Measurements from ENCODE around the gene COX4I1.
A peak's percentile ranks its signal among the peaks of the same experiment; 100 is the strongest.
"Not testable (repeated sequence)": the region's sequence is repeated elsewhere in the genome, so short reads cannot be mapped to it uniquely, and the experiment has no call there.

Gene COX4I1

DNA sequence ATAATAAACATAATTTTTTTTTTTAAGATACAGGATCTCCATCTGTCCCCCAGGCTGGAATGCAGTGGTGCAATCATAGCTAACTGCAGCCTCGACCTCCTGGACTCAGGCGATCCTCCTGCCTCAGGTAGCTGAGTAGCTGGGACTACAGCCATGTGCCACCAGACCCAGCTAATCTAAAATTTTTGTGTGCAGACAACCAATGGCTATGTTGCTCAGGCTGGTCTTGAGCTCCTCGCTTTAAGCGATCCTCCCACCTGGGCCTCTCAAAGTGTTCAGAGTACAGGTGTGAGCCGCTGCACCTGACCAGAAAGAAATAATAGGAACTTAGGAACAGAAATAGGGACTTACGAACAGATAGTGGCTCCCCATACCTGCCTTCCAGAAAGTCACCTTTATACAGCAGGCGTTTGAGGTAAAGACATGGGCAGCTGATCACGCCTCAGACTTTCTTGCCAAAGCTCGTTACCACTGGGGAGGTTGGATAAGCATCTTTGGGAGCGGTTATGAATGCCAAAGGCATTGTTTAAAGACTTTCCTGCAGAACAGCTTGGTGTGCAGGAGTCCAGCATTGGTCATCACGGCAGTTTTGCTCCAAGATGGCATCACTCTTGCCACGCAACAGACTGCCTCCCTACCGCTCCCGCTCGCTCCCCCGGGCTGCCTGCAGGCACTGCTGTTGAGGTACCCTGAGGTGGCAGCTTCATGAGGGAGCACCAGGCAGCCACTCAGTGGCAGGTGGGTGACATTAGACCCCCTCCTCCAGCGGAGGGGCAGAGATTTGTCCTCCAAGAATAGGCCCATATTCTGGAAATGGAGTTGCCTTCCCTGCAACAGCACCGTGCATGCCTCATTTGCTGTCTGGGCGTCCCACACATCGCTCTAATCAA lies 13.6 kb downstream of the COX4I1 start:
- Histone ChIP-seq H3K27me3 (ENCODE audit: insufficient read depth, low read depth, severe bottlenecking) (no peaks in the 10 kb centered on the region), H3K27ac (no peak overlapping the region)

GRCh38 chr16:85816159-85816558 lies 16.7 kb downstream of the COX4I1 start:
- no peak overlapping the region for H3K4me3 ChIP-seq (ENCODE audit: low read depth, low read length)
- no peaks in the 10 kb centered on the region for H3K36me3 ChIP-seq
- no peaks in the 10 kb centered on the region for H3K9me3 ChIP-seq (ENCODE audit: severe bottlenecking)
- H3K27ac ChIP-seq = no peak overlapping the region
- H3K27me3 ChIP-seq (ENCODE audit: insufficient read depth, low read depth, severe bottlenecking) = no peaks in the 10 kb centered on the region
- DNase-seq = no peak
- TF ChIP-seq CTCF (IDR thresholded peaks at IDR 0.05; ENCODE audit: low read depth, low read length) = no peak

More for the DNA sequence above, 13.6 kb downstream of the COX4I1 start:
- no peaks in the 10 kb centered on the region for H3K9me3 ChIP-seq (ENCODE audit: severe bottlenecking)
- TF ChIP-seq CTCF (IDR thresholded peaks at IDR 0.05; ENCODE audit: low read depth, low read length) = no peak
- no peaks in the 10 kb centered on the region for H3K36me3 ChIP-seq
- no peak for DNase-seq
- no peak overlapping the region for H3K4me3 ChIP-seq (ENCODE audit: low read depth, low read length)

- not testable (repeated sequence) for DNase-seq; H3K27me3 ChIP-seq (ENCODE audit: insufficient read depth, low read depth, severe bottlenecking); H3K27ac ChIP-seq; H3K4me3 ChIP-seq (ENCODE audit: low read depth, low read length); H3K9me3 ChIP-seq (ENCODE audit: severe bottlenecking); H3K36me3 ChIP-seq
Measured at GRCh38 chr16:85817195-85817594, 17.7 kb downstream of the COX4I1 start.

GRCh38 chr16:85819245-85819644 lies 19.8 kb downstream of the COX4I1 start:
- Histone ChIP-seq H3K27me3 (ENCODE audit: insufficient read depth, low read depth, severe bottlenecking) (no peaks in the 10 kb centered on the region), H3K9me3 (ENCODE audit: severe bottlenecking) (no peaks in the 10 kb centered on the region), H3K27ac (no peak overlapping the region), H3K36me3 (no peaks in the 10 kb centered on the region), H3K4me3 (ENCODE audit: low read depth, low read length) (no peak overlapping the region)
- peak; percentile 78 for DNase-seq
- peak; percentile 75 for TF ChIP-seq CTCF (IDR thresholded peaks at IDR 0.05; ENCODE audit: low read depth, low read length)

DNA sequence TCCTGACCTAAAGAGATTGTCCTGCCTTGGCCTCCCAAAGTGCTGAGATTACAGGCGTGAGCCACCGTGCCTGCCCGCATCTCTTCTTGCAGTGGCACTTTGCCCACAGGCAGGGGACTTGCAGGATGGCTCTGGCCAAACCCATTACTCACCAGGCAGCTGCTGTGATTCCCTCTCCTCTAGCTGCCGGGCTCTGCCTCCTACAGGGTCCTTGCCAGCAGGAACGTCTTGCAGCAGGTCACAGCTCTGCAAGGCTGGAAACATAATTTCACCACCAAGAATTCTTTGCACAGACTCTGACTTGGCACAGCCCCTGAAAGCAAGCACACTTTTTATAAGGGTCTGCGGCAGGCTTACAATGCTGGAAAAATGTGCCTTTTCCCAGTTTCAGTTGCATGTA lies 20.3 kb downstream of the COX4I1 start:
- no peak for DNase-seq
- no peak for TF ChIP-seq CTCF (IDR thresholded peaks at IDR 0.05; ENCODE audit: low read depth, low read length)
- Histone ChIP-seq H3K27ac (no peak overlapping the region), H3K36me3 (no peaks in the 10 kb centered on the region), H3K27me3 (ENCODE audit: insufficient read depth, low read depth, severe bottlenecking) (no peaks in the 10 kb centered on the region), H3K9me3 (ENCODE audit: severe bottlenecking) (no peaks in the 10 kb centered on the region), H3K4me3 (ENCODE audit: low read depth, low read length) (no peak overlapping the region)

- Histone ChIP-seq H3K27ac (no peak overlapping the region), H3K9me3 (ENCODE audit: severe bottlenecking) (no peaks in the 10 kb centered on the region), H3K36me3 (no peaks in the 10 kb centered on the region), H3K4me3 (ENCODE audit: low read depth, low read length) (no peak overlapping the region), H3K27me3 (ENCODE audit: insufficient read depth, low read depth, severe bottlenecking) (no peaks in the 10 kb centered on the region)
- no peak for TF ChIP-seq CTCF (IDR thresholded peaks at IDR 0.05; ENCODE audit: low read depth, low read length)
- no peak for DNase-seq
Measured at GRCh38 chr16:85820604-85821372, 21.3 kb downstream of the COX4I1 start.
